Fibroblast of pulmonary artery (primary cell): Measurements from ENCODE around the gene ALDH1A1.

Source experiments
- DNase-seq: peaks from one replicate; pipeline ENCODE4 v3.0.0-alpha.2; 2010; ENCODE audit warnings: low read depth
- H3K4me3 ChIP-seq: replicated peaks from 2 replicates; pipeline ENCODE4 v1.5.1; 2011; ENCODE audit warnings: low read depth, mild to moderate bottlenecking, control low read depth, low read length, moderate library complexity
- CTCF ChIP-seq: IDR thresholded peaks from 2 replicates; pipeline ENCODE4 v1.5.1; 2011; ENCODE audit warnings: mild to moderate bottlenecking, control low read depth, low read length, inconsistent platforms; ENCODE audit errors: missing control alignments

The ALDH1A1 gene

GRCh38 chr9:72980183-72980582 lies 27.3 kb upstream of the ALDH1A1 start:
- no peak for DNase-seq
- no peak for TF ChIP-seq CTCF
- H3K4me3 ChIP-seq = no peak overlapping the region

GRCh38 chr9:72979405-72980100 lies 26.7 kb upstream of the ALDH1A1 start:
- no peak overlapping the region for H3K4me3 ChIP-seq
- TF ChIP-seq CTCF = no peak
- no peak for DNase-seq

- H3K4me3 ChIP-seq = no peak overlapping the region
- DNase-seq = peak; percentile 44
- TF ChIP-seq CTCF = no peak
Observed at GRCh38 chr9:72978744-72979143, 25.9 kb upstream of the ALDH1A1 start.

GRCh38 chr9:72977670-72978069 lies 24.8 kb upstream of the ALDH1A1 start:
- DNase-seq = no peak
- no peak for TF ChIP-seq CTCF
- H3K4me3 ChIP-seq = no peak overlapping the region

GRCh38 chr9:72974501-72974900 lies 21.6 kb upstream of the ALDH1A1 start:
- no peak for TF ChIP-seq CTCF
- DNase-seq = no peak
- H3K4me3 ChIP-seq = no peak overlapping the region

DNA sequence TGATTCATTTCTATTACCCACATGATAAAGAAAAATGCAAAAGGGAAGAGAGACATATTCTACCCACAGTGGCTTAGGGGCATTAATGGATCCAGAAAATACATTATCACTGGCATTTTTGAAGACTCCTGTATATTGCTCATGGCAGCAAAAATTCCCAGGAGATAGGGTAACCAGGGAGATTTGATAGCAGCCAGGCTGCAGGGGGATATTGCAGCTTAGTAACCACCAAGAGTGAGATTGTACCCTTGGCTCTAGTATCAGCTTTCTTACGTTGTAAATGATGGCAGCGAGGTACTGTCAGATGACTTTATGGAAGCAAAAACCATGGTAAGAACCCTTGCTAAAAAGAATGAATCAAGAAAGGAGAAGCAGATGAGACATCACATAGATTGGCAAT lies 19.8 kb upstream of the ALDH1A1 start:
- no peak overlapping the region for H3K4me3 ChIP-seq
- TF ChIP-seq CTCF = no peak

DNA sequence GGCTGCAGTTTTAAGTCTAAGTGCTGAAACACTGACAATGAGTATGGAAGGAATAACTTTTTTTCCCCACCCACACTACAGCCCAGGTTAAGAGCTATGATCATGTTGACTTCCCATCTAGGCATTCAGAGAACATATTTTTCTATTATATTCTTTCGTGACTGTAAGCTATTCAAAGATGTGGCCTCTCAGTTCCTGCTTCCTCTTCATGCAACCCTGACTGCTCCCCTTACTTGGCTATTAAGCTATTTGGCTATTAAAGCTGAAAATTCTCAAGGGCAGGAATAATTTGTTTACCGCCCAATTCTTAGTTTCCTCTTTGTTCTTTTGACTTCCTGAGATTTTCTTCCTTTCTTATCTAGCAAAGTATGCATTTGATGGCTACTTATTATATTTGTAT lies 18.6 kb upstream of the ALDH1A1 start:
- TF ChIP-seq CTCF = no peak
- no peak for DNase-seq
- no peak overlapping the region for H3K4me3 ChIP-seq

More for the DNA sequence above, 19.8 kb upstream of the ALDH1A1 start:
- DNase-seq = no peak
